ENCODE results near the gene TACR1.

TACR1 gene

GRCh38 chr2:75018162-75018561, 181.2 kb downstream of the TACR1 start:
- no peak for DNase-seq (ENCODE audit: low read depth)

GRCh38 chr2:75012080-75012479, 187.2 kb downstream of the TACR1 start:
- DNase-seq (ENCODE audit: low read depth): no peak

GRCh38 chr2:75010571-75010970, 188.7 kb downstream of the TACR1 start:
- no peak for DNase-seq (ENCODE audit: low read depth)

GRCh38 chr2:75007819-75008218, 191.5 kb downstream of the TACR1 start:
- no peak for DNase-seq (ENCODE audit: low read depth)

GRCh38 chr2:75007061-75007460, 192.3 kb downstream of the TACR1 start:
- no peak for DNase-seq (ENCODE audit: low read depth)

GRCh38 chr2:75006041-75006440, 193.3 kb downstream of the TACR1 start:
- DNase-seq (ENCODE audit: low read depth): no peak

GRCh38 chr2:75003773-75004172, 195.5 kb downstream of the TACR1 start:
- DNase-seq (ENCODE audit: low read depth): no peak

- DNase-seq (ENCODE audit: low read depth): no peak
These were observed 196.0 kb downstream of the TACR1 start for GRCh38 chr2:75003276-75003675.

- DNase-seq (ENCODE audit: low read depth): no peak
These were observed 197.3 kb downstream of the TACR1 start for GRCh38 chr2:75002007-75002406.

- no peak for DNase-seq (ENCODE audit: low read depth)
These were observed 199.9 kb downstream of the TACR1 start for GRCh38 chr2:74999468-74999867.

All from GM04504 (cell line).